Skeletal muscle tissue (tissue), 4 donors: ENCODE data around the gene FMR1. TPM values are rescaled to one million over a fixed set of nuclear protein-coding genes. Genes with fewer than 3 reads are reported as not detected.

ENCODE experiments used
- H3K27ac ChIP-seq: one replicate; pipeline ENCODE4 v1.7.0; 2013; ENCODE audit warnings: mild to moderate bottlenecking, low read depth, low read length, inconsistent platforms
- H3K27me3 ChIP-seq, 3 donors: one replicate each; pipeline ENCODE4 v1.7.0; 2013; ENCODE audit warnings: low read length in 3 of 3; ENCODE audit not compliant: control insufficient read depth in 3 of 3, insufficient read depth in 3 of 3
- H3K36me3 ChIP-seq, 3 donors: one replicate each; pipeline ENCODE4 v1.7.0; 2013; ENCODE audit warnings: low read length in 3 of 3; ENCODE audit not compliant: control insufficient read depth in 3 of 3, insufficient read depth in 3 of 3
- H3K4me1 ChIP-seq, 3 donors: one replicate each; pipeline ENCODE4 v1.7.0; 2013; ENCODE audit warnings: low read length in 3 of 3, mild to moderate bottlenecking in 3 of 3; ENCODE audit not compliant: control insufficient read depth in 3 of 3, insufficient read depth in 3 of 3
- H3K4me3 ChIP-seq, 3 donors: one replicate each; pipeline ENCODE4 v1.7.0; 2013; ENCODE audit warnings: low read length in 3 of 3
- H3K9ac ChIP-seq, 3 donors: one replicate each; pipeline ENCODE4 v1.7.0; 2013; ENCODE audit warnings: low read length in 3 of 3, mild to moderate bottlenecking in 3 of 3, moderate library complexity in 2 of 3, low read depth in 1 of 3
- H3K9me3 ChIP-seq, 3 donors: one replicate each; pipeline ENCODE4 v1.7.0; 2013; ENCODE audit warnings: low read length in 3 of 3; ENCODE audit not compliant: control insufficient read depth in 3 of 3
- total RNA-seq: library from RNA; depleted of rRNA; stranded (reverse); fragments of >200 nt; gene quantifications from one replicate; pipeline ENCODE4 v1.2.3, GENCODE V29; 2014
- donor health status: Osteomylitis.

Gene FMR1
- total RNA-seq, 1 donor from 2014 or later = 33.9 TPM

GRCh38 chrX:147914591-147914990 is 2.9 kb downstream of the FMR1 start:
- H3K36me3 ChIP-seq = no peaks in the 10 kb centered on the region
- H3K27ac ChIP-seq = no peak overlapping the region
- no peaks in the 10 kb centered on the region for H3K9me3 ChIP-seq
- H3K4me1 ChIP-seq = peaks cover 3 to 9% (median 5%) of the 10 kb centered on the region in 3 donors
- no peak overlapping the region for H3K4me3 ChIP-seq
- no peaks in the 10 kb centered on the region for H3K27me3 ChIP-seq
- H3K9ac ChIP-seq = no peak overlapping the region

- no peaks in the 10 kb centered on the region for H3K36me3 ChIP-seq
- H3K4me1 ChIP-seq = peaks cover 0 to 9% (median 3%) of the 10 kb centered on the region in 3 donors
Measured at GRCh38 chrX:147916375-147916968, 4.8 kb downstream of the FMR1 start.

GRCh38 chrX:147917700-147918695 is 6.3 kb downstream of the FMR1 start:
- H3K27me3 ChIP-seq = no peaks in the 10 kb centered on the region
- H3K4me1 ChIP-seq = peaks cover 0 to 9% (median 3%) of the 10 kb centered on the region in 3 donors
- H3K27ac ChIP-seq = no peak overlapping the region
- H3K9ac ChIP-seq = no peak overlapping the region
- no peaks in the 10 kb centered on the region for H3K36me3 ChIP-seq
- H3K9me3 ChIP-seq = no peaks in the 10 kb centered on the region
- no peak overlapping the region for H3K4me3 ChIP-seq

More at GRCh38 chrX:147916375-147916968, 4.8 kb downstream of the FMR1 start:
- Histone ChIP-seq H3K27ac (no peak overlapping the region), H3K9me3 (no peaks in the 10 kb centered on the region), H3K4me3 (no peak overlapping the region), H3K27me3 (no peaks in the 10 kb centered on the region), H3K9ac (no peak overlapping the region)

GRCh38 chrX:147920161-147920666 is 8.5 kb downstream of the FMR1 start:
- Histone ChIP-seq H3K4me3 (no peak overlapping the region), H3K4me1 (peaks cover 0 to 7% (median 3%) of the 10 kb centered on the region in 3 donors), H3K9ac (no peak overlapping the region), H3K27ac (no peak overlapping the region), H3K36me3 (no peaks in the 10 kb centered on the region), H3K27me3 (no peaks in the 10 kb centered on the region), H3K9me3 (no peaks in the 10 kb centered on the region)

- H3K9me3 ChIP-seq = no peaks in the 10 kb centered on the region
- peaks cover 0 to 1% (median 0%) of the 10 kb centered on the region in 3 donors for H3K36me3 ChIP-seq
- no peak overlapping the region for H3K27ac ChIP-seq
- no peaks in the 10 kb centered on the region for H3K27me3 ChIP-seq
- H3K9ac ChIP-seq = no peak overlapping the region
- no peak overlapping the region for H3K4me3 ChIP-seq
- no peaks in the 10 kb centered on the region for H3K4me1 ChIP-seq
Measured at GRCh38 chrX:147923605-147924004, 11.9 kb downstream of the FMR1 start.

GRCh38 chrX:147927256-147927655 is 15.5 kb downstream of the FMR1 start:
- Histone ChIP-seq H3K27ac (no peak overlapping the region), H3K4me1 (no peaks in the 10 kb centered on the region), H3K4me3 (no peak overlapping the region), H3K9me3 (no peaks in the 10 kb centered on the region), H3K27me3 (no peaks in the 10 kb centered on the region), H3K36me3 (peaks cover 0 to 6% (median 0%) of the 10 kb centered on the region in 3 donors), H3K9ac (no peak overlapping the region)

GRCh38 chrX:147933815-147934214 is 22.1 kb downstream of the FMR1 start:
- H3K4me3 ChIP-seq = no peak overlapping the region
- H3K4me1 ChIP-seq = no peaks in the 10 kb centered on the region
- H3K27me3 ChIP-seq = no peaks in the 10 kb centered on the region
- no peaks in the 10 kb centered on the region for H3K9me3 ChIP-seq
- H3K36me3 ChIP-seq = peaks cover 5 to 15% (median 12%) of the 10 kb centered on the region in 3 donors
- H3K27ac ChIP-seq = no peak overlapping the region
- H3K9ac ChIP-seq = no peak overlapping the region

GRCh38 chrX:147935156-147935758 is 23.5 kb downstream of the FMR1 start:
- H3K9ac ChIP-seq = no peak overlapping the region
- H3K27me3 ChIP-seq = no peaks in the 10 kb centered on the region
- H3K36me3 ChIP-seq = peaks cover 5 to 12% (median 11%) of the 10 kb centered on the region in 3 donors
- H3K27ac ChIP-seq = no peak overlapping the region
- H3K9me3 ChIP-seq = no peaks in the 10 kb centered on the region
- no peaks in the 10 kb centered on the region for H3K4me1 ChIP-seq
- no peak overlapping the region for H3K4me3 ChIP-seq

- Histone ChIP-seq H3K4me1 (no peaks in the 10 kb centered on the region), H3K36me3 (peaks cover 9 to 26% (median 18%) of the 10 kb centered on the region in 3 donors), H3K9ac (no peak overlapping the region), H3K27ac (no peak overlapping the region), H3K27me3 (no peaks in the 10 kb centered on the region), H3K4me3 (no peak overlapping the region), H3K9me3 (no peaks in the 10 kb centered on the region)
Measured at GRCh38 chrX:147945286-147945685, 33.6 kb downstream of the FMR1 start.
